Tibial artery (tissue), 4 donors: ENCODE data around the gene BCCIP.

Experiments used
- DNase-seq, 2 donors: peaks; one replicate each; pipeline ENCODE4 v3.0.0-alpha.2; 2019
- H3K27ac ChIP-seq, 2 donors: fragments of 200-600 bp; sonication (generic) in 1 of 2; 1 replicate in 1 of 2; 2 replicates in 1 of 2; pipeline ENCODE4 v1.5.1; 2018 to 2019; ENCODE audit warnings: mild to moderate bottlenecking in 1 of 2
- H3K27me3 ChIP-seq, 2 donors: fragments of 200-600 bp; sonication (generic) in 1 of 2; one replicate each; pipeline versions ENCODE4 v1.5.1 to v1.6.0; 2016 to 2019
- H3K36me3 ChIP-seq, 3 donors: fragments of 200-600 bp; sonication (generic) in 2 of 3; one replicate each; pipeline ENCODE4 v1.5.1; 2016 to 2019; ENCODE audit warnings: mild to moderate bottlenecking in 2 of 3
- H3K4me1 ChIP-seq, 4 donors: fragments of 200-600 bp; sonication (generic) in 2 of 4; 1 replicate in 3 of 4; 2 replicates in 1 of 4; pipeline ENCODE4 v1.5.1; 2016 to 2019
- H3K4me3 ChIP-seq, 2 donors: fragments of 200-600 bp; sonication (generic) in 1 of 2; 1 replicate in 1 of 2; 2 replicates in 1 of 2; pipeline ENCODE4 v1.5.1; 2018 to 2019; ENCODE audit warnings: mild to moderate bottlenecking in 2 of 2
- H3K9me3 ChIP-seq, 3 donors: fragments of 200-600 bp; sonication (generic) in 1 of 3; one replicate each; pipeline ENCODE4 v1.5.1; 2016 to 2019
- intact Hi-C: fragments of 100-400 bp; cut with DNase I; formaldehyde crosslinking; loops from one replicate; pipeline ENCODE4 v1.15.0; 2023; ENCODE audit warnings: low total_unique reads
- TF ChIP-seq, protein P1 (sequence below), 2 experiments: fragments of 200-600 bp in 1 of 2; fragments of 450-650 bp in 1 of 2; IDR thresholded peaks; one replicate each; pipeline ENCODE4 v1.5.1; 2017 to 2019; ENCODE audit warnings: antibody characterized with exemption in 2 of 2, mild to moderate bottlenecking in 1 of 2, moderate library complexity in 1 of 2

The BCCIP gene

DNA sequence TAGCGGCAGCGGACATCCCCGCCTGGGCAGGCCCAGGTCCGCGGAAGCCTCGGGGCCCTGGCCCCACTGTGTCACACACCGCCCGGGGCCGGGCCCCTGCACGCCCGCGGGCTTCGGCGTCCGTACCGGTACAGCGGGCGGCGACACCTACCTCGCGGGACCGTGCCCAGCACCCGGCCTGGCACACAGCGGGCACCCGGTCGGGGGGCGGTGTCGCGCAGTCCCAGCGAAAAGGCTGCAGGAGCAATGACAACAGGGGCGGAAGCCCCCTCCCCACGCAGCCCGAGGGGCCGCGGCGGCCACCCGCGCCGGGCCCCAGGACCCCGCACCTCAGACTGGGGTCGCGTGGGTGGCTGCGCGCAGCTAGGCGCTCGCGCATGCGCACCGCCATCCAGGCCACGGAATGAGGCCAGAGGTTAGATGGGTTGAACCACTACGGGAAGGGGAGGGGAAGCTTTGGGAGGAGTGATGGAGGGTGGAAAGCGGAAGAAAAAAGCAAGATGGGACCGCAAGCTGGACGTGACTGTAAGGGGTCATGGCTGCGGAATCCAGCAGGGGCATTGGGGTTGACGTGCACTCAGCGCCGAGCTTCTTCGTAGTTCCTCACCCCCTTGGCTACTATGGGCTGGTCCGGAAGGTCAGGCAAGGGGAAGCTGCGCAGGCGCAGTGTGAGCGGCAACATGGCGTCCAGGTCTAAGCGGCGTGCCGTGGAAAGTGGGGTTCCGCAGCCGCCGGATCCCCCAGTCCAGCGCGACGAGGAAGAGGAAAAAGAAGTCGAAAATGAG is at the start of gene BCCIP, which contains the start of gene UROS:
BCCIP (plus strand) TSS at position 669 of the 785 bp plus-strand sequence; CDS start at position 681, 12 bp downstream.
UROS (minus strand) TSS at position 381 of the 785 bp plus-strand sequence. CDS start 6,759 bp downstream, outside the sequence.
- H3K36me3 ChIP-seq: peaks cover under 1 to 18% (median 9%) of the 10 kb centered on the region in 3 donors
- H3K27me3 ChIP-seq: no peaks in the 10 kb centered on the region
- peak within 1 kb of the TSS; percentile 76 to 85 for H3K27ac ChIP-seq
- TF ChIP-seq, protein P1, sequence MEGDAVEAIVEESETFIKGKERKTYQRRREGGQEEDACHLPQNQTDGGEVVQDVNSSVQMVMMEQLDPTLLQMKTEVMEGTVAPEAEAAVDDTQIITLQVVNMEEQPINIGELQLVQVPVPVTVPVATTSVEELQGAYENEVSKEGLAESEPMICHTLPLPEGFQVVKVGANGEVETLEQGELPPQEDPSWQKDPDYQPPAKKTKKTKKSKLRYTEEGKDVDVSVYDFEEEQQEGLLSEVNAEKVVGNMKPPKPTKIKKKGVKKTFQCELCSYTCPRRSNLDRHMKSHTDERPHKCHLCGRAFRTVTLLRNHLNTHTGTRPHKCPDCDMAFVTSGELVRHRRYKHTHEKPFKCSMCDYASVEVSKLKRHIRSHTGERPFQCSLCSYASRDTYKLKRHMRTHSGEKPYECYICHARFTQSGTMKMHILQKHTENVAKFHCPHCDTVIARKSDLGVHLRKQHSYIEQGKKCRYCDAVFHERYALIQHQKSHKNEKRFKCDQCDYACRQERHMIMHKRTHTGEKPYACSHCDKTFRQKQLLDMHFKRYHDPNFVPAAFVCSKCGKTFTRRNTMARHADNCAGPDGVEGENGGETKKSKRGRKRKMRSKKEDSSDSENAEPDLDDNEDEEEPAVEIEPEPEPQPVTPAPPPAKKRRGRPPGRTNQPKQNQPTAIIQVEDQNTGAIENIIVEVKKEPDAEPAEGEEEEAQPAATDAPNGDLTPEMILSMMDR (IDR thresholded peaks at IDR 0.05): no peak
- peak; percentile 89 to 93 for DNase-seq
- peaks cover 0 to 36% (median 24%) of the 10 kb centered on the region in 4 donors for H3K4me1 ChIP-seq
- intact Hi-C loops: loop anchor here (10.0 kb wide), 1 partner anchor 98 kb away; no protein-coding TSS in a partner anchor
- peak within 1 kb of the TSS; percentile 77 to 90 for H3K4me3 ChIP-seq
- H3K9me3 ChIP-seq: no peaks in the 10 kb centered on the region

DNA sequence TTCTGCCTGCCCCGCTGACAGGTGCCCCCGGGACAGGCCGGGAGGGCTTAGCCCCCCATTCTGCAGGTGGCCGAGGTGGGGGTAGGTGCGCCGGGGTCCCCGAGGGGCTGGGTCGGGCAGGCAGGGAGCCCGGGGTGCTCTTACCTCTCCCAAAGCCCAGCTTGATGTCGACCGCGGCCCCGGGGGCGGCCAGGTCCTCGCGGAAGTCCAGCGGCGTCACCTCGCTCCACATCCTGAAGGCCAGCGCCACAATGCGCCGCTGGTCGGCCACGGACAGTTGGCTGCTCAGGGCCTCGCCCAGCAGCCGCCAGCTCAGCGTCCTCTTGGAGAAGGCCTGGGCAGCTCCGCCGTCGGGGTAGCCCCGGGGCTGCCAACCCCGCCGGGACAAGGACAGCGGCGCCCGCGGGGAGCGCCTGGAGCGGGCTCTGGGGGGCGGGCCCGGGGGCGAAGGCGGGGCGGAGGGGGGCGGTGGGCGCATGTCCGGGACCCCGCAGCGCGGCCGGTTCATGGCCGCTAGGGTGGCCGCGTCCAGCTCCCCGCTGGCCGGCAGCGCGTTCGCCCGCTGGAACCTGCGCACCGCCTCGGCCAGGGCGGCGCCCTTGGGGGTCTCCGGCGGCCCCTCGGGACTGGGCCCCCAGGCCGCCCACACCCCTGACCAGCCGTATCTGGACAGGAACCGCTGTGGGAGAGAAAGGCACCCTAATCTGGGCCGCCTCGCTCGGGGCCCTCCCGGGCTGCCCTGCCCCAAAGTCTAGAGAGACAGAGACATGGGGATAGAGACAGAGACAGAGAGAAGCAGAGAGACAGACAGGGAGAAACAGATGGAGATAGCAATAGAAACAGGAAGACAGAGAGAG is 49.4 kb upstream of the BCCIP start:
- intact Hi-C loops: no loop called here
- Histone ChIP-seq H3K4me3 (no peak overlapping the region), H3K27me3 (peaks cover 0 to 3% of the 10 kb centered on the region in 2 donors), H3K36me3 (no peaks in the 10 kb centered on the region), H3K27ac (no peak overlapping the region), H3K4me1 (peaks cover 0 to 4% (median 0%) of the 10 kb centered on the region in 4 donors), H3K9me3 (no peaks in the 10 kb centered on the region)
- TF ChIP-seq, protein P1 (IDR thresholded peaks at IDR 0.05): no peak
- DNase-seq: no peak

DNA sequence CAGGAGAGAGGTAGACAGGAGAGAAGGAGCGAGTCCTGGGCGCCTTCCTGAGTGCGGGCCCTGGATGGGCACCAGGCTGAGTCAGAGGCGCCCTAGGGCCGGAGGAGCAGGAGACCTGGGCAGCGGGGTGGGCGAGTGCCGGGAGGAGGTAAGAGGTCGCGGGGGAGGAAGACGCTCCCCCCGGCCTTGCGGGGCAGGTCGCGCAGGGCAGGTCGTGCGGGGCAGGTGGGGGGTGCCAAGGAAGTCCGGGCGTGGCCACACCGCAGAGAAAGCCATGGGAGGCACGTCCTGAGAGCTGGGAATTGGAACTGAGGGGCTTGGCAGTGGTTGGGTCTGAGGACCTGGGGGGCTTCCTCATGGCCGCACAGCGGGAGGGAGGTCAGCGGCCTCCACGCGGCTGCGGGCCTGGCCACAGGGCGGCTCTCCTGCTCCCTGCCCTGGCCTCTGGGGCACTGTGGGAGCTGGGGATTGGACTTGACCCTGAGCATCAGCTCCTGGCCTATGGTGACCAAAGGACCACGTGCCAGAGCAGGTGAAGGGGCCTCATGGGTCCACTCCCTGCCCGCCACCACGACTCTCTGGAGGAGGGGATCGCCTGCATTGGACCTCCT is 48.7 kb upstream of the BCCIP start:
- DNase-seq: no peak
- TF ChIP-seq, protein P1 (IDR thresholded peaks at IDR 0.05): no peak
- H3K27me3 ChIP-seq: peaks cover 0 to 3% of the 10 kb centered on the region in 2 donors
- H3K36me3 ChIP-seq: no peaks in the 10 kb centered on the region
- no peaks in the 10 kb centered on the region for H3K4me1 ChIP-seq
- no peak overlapping the region for H3K27ac ChIP-seq
- H3K9me3 ChIP-seq: no peaks in the 10 kb centered on the region
- no peak overlapping the region for H3K4me3 ChIP-seq
- intact Hi-C loops: no loop called here

DNA sequence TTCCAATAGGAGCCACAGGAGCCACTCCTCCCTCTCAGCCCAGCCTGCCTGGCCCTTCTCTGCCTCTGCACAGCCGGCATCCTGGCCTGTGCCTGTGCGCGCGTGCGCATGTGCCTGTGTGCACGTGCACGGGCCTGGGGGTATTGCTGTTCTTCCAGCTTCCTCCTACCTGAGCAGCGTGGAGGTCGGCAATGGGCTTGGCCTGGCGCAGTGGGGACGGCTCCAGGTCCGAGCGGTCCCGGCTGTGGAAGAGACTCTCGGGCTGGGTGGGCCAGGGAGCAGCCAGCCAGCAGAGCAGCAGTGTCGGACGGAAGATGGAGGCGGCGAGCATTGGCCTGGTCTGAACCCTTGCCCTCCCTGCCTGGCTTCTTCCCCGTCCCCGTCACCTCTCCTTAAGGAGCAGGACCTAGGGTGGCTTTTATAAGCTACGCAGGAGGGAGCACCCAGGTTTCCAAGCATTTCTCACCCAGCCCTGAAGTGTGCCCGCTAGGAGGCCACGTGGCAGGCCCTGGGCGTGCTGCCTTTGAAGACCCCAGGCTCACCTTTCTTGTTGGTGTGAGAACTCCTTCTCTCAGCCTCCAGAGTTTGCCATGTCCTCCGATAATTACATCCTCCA is 47.7 kb upstream of the BCCIP start, which contains the start of gene MMP21:
MMP21 (minus strand) TSS at position 331 of the 616 bp plus-strand sequence; CDS start at position 331, 0 bp downstream.
- intact Hi-C loops: no loop called here
- DNase-seq: no peak

More for the DNA sequence above, 47.7 kb upstream of the BCCIP start, which contains the start of gene MMP21:
- Histone ChIP-seq H3K4me1 (no peaks in the 10 kb centered on the region), H3K36me3 (no peaks in the 10 kb centered on the region), H3K4me3 (no peak within 1 kb of the TSS), H3K27me3 (peaks cover 0 to 3% of the 10 kb centered on the region in 2 donors), H3K9me3 (no peaks in the 10 kb centered on the region), H3K27ac (no peak within 1 kb of the TSS)
- TF ChIP-seq, protein P1 (IDR thresholded peaks at IDR 0.05): no peak
